Measurements from ENCODE around the gene BRI3BP.

GRCh38 chr12:125070661-125071390 lies 77.4 kb downstream of the BRI3BP start:
- no peak for TF ChIP-seq POLR2A (IDR thresholded peaks at IDR 0.05; ENCODE audit: extremely low read depth, insufficient read length)
- TF ChIP-seq CTCF (IDR thresholded peaks at IDR 0.05; ENCODE audit: low read depth, low read length), result no peak

All from NB4 (cell line).